Umbilical cord (tissue), 2 donors: Measurements from ENCODE around the gene VAPA. TPM values are rescaled to one million over a fixed set of nuclear protein-coding genes. Genes with fewer than 3 reads are reported as not detected.

Source experiments
- DNase-seq: peaks from one replicate; pipeline ENCODE4 v3.0.0-alpha.2; 2015; ENCODE audit warnings: low spot score
- total RNA-seq: library from RNA; depleted of rRNA; stranded (reverse); fragments of >200 nt; gene quantifications from one replicate; pipeline ENCODE4 v1.2.3, GENCODE V29; 2014; ENCODE audit warnings: low replicate concordance; ENCODE audit not compliant: insufficient read depth

Gene VAPA
- total RNA-seq, 1 donor from 2014 or later: 168 TPM

DNA sequence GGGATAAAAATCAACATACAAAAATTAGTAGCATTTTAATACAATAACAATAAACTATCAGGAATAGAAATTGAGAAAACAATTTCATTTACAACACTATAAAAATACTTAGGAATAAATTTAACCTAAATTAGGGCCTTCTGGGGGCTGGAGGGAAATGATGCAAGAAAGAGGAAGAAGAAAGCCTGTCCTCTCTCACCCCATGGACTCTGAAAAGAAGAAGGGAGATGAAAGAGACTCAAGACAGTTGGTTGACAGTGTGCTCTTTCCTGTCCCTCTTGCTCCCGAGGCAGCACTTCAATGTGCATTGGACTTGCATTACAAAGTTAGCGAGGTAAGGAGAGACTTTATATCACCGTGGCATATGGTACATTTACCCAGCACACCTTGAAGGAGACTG is 88.5 kb downstream of the VAPA start:
- no peak for DNase-seq

DNA sequence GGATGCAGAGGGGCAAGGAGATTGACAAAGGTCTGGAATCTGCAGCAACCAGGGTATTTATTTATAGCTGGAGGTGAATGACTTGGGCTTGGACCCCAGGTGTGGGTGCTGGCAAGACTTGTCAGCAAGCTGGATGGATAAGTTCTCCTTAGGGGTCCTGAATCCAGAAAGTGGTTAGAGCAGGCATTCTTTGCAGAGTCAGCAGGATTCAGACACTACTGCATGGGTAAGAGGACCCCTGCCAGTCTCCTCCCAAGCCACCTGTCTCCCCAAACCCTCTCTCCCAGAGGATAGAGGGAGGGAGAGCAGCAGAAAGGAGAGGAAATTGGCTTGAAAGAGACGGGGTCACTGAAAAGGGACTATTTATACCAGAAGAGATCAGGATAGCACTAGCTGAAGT is 89.5 kb downstream of the VAPA start:
- DNase-seq: no peak

DNA sequence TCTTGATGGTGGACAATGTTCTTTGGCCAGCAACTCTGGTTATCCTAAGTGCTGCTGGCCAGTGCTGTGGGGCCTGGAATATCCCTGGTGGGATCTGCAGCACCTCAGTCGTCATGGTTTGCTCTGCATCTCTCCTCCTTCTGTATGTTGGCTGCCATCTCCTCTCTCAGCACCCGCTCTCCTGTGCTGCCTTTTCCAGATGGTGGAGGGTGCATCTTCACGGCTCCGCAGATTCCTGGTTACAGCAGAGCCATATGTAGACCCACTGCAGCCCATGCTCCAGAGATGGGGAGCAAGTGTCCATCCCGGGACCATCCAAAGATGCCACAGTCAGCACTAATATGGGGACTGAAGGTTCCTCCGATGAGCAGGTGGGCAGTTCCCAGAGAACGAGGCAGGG is 90.0 kb downstream of the VAPA start:
- DNase-seq: no peak

DNA sequence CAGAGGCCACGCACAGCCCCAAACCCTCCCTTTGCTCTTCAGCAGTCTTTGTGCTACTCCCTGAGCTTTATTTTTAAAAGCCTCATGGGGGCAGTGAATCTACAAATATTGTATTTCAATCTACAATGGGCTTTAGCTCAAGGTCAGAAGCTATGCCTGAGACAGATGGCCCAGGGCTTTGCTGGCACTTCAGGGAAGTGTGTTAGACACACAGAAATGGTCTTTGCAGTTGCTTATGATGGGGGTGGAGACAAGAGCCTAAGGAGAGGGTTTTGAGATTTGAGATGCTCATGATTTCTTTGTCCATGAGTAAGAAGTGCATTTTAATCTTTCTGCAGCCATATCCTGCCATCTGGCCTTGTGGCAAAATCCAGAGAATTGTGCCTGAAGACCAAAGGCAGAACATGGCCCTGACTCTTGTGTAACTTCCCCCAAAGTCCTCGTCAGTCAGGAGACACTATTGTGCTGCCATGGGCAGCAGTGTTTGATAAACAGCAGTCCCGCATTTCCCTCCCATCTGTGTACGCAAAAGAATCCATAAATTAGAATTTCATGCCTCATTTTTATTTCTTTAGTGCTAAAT is 92.6 kb downstream of the VAPA start:
- DNase-seq: peak; percentile 46

DNA sequence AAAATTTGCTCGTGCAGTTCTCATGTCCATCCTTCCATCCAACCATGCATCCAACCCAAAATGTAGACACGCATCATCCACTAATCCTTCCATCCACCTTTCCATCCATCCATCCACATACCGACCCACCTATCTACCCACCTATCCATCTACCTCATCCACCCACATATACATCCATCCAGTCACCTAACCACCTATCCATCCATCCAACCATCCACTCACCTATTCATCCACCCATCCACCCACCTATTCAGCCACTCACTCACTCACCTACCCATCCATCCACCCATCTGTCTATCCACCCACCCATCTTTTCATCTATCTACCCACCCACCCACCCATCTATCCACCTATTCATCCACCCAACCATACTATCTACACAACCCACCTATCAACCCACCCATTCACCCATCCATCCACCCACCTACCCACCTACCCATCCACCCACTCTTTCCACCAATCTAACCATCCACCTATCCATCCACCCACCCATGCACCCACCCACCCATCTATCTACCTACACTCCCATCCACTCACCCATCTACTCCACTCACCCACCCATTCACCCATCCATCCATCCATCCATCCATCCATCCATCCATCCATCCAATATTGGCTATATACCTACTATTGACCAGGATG is 94.3 kb downstream of the VAPA start:
- DNase-seq: no peak

Other genes with a start within 250 kb of the VAPA start
- gene RAB31, start 205.7 kb upstream of the VAPA start, total RNA-seq: 41.7 TPM
- gene TXNDC2, start 28.0 kb upstream of the VAPA start, total RNA-seq: 5.1 TPM